AG04449 (cell line): Measurements from ENCODE around the gene BCAS3.
"Not testable (repeated sequence)": the region's sequence is repeated elsewhere in the genome, so short reads cannot be mapped to it uniquely, and the experiment has no call there.

Experiments used
- CTCF ChIA-PET: fragments of 350-600 bp; formaldehyde crosslinking; extraction: SDS; loops from one replicate; lab custom pipeline; 2021; ENCODE audit warnings: antibody characterized with exemption; lab: Yijun Ruan, JAX
- POLR2A ChIA-PET: fragments of 400-600, 350-600 bp; formaldehyde crosslinking; extraction: SDS; loops from one replicate; lab custom pipeline; 2020; ENCODE audit warnings: antibody characterized with exemption, inconsistent platforms; lab: Yijun Ruan, JAX
- DNase-seq: peaks from one replicate; pipeline ENCODE4 v3.0.0-alpha.2; 2010; ENCODE audit warnings: low read depth, low spot score
- H3K4me3 ChIP-seq: 2 replicates; pipeline ENCODE4 v1.5.1; 2011; ENCODE audit warnings: low read depth, mild to moderate bottlenecking, control low read depth, low read length
- CTCF ChIP-seq: IDR thresholded peaks from one replicate; pipeline ENCODE4 v1.5.1; 2011; ENCODE audit warnings: mild to moderate bottlenecking, moderate library complexity, low read length, control low read depth, inconsistent platforms; ENCODE audit not compliant: insufficient read depth; ENCODE audit errors: missing control alignments

The BCAS3 gene

GRCh38 chr17:60964160-60964559 lies 286.5 kb downstream of the BCAS3 start:
- TF ChIP-seq CTCF = no peak
- CTCF ChIA-PET = interaction anchor here (1.3 kb wide), 1 partner anchor 9 kb away, joined by 4 read pairs; no protein-coding TSS in a partner anchor
- POLR2A ChIA-PET = no interaction called here
- no peak for DNase-seq
- no peak overlapping the region for H3K4me3 ChIP-seq

- POLR2A ChIA-PET = no interaction called here
- CTCF ChIA-PET = no interaction called here
- H3K4me3 ChIP-seq = no peak overlapping the region
- no peak for TF ChIP-seq CTCF
- no peak for DNase-seq
Measured at GRCh38 chr17:60968266-60968665, 290.6 kb downstream of the BCAS3 start.

- no peak overlapping the region for H3K4me3 ChIP-seq
- ChIA-PET CTCF (interaction anchor here (0.9 to 3.2 kb wide), 4 partner anchors 8 to 444 kb away, joined by 3 to 31 read pairs (median 18); no protein-coding TSS in a partner anchor), POLR2A (no interaction called here)
- DNase-seq = no peak
- no peak for TF ChIP-seq CTCF
Measured at GRCh38 chr17:60969500-60970037, 291.9 kb downstream of the BCAS3 start.

- DNase-seq = no peak
- H3K4me3 ChIP-seq = no peak overlapping the region
- ChIA-PET POLR2A (interaction anchor here (1.4 kb wide), 1 partner anchor 428 kb away, joined by 4 read pairs; the partner anchor contains the start of gene TBX2), CTCF (interaction anchor here (0.7 to 3.2 kb wide), 15 partner anchors 9 to 583 kb away, joined by 3 to 31 read pairs (median 7); no protein-coding TSS in a partner anchor)
- no peak for TF ChIP-seq CTCF
Measured at GRCh38 chr17:60970741-60971140, 293.1 kb downstream of the BCAS3 start.

- peak; percentile 14 for DNase-seq
- TF ChIP-seq CTCF = peak; percentile 71
- POLR2A ChIA-PET = interaction anchor here (1.4 kb wide), 1 partner anchor 427 kb away, joined by 4 read pairs; the partner anchor contains the start of gene TBX2
- CTCF ChIA-PET = interaction anchor here (0.6 to 3.2 kb wide), 41 partner anchors 8 to 609 kb away, joined by 3 to 31 read pairs (median 4); partner anchors contain the start of gene TBX2
- no peak overlapping the region for H3K4me3 ChIP-seq
Measured at GRCh38 chr17:60971515-60972369, 294.1 kb downstream of the BCAS3 start.

- H3K4me3 ChIP-seq, POLR2A ChIA-PET, DNase-seq, CTCF ChIA-PET: not testable (repeated sequence)
Measured at GRCh38 chr17:60976861-60977260, 299.2 kb downstream of the BCAS3 start.
